ENCODE measurements around the gene RPL18A. TPM values are rescaled to one million over a fixed set of nuclear protein-coding genes. Genes with fewer than 3 reads are reported as not detected.

RPL18A gene
- 1,000 to 10,000 TPM; 1,284 to 1,308 TPM for total RNA-seq
- long read RNA-seq, donor 1, partial matches to known transcripts, result 1 of 3 reads
- long read RNA-seq, donor 1, other reads (novel, unspliced or antisense), result 1 of 3 reads
- long read RNA-seq, donor 2, transcript RPL18A-201 (5 exons, 665 nt), result major isoform, 293 of 312 reads
- long read RNA-seq, donor 2, transcript RPL18A-203 (4 exons, 1,084 nt), result minor isoform, 13 of 312 reads
- long read RNA-seq, donor 2, partial matches to known transcripts, result 2 of 312 reads
- long read RNA-seq, donor 2, other reads (novel, unspliced or antisense), result 3 of 312 reads

DNA sequence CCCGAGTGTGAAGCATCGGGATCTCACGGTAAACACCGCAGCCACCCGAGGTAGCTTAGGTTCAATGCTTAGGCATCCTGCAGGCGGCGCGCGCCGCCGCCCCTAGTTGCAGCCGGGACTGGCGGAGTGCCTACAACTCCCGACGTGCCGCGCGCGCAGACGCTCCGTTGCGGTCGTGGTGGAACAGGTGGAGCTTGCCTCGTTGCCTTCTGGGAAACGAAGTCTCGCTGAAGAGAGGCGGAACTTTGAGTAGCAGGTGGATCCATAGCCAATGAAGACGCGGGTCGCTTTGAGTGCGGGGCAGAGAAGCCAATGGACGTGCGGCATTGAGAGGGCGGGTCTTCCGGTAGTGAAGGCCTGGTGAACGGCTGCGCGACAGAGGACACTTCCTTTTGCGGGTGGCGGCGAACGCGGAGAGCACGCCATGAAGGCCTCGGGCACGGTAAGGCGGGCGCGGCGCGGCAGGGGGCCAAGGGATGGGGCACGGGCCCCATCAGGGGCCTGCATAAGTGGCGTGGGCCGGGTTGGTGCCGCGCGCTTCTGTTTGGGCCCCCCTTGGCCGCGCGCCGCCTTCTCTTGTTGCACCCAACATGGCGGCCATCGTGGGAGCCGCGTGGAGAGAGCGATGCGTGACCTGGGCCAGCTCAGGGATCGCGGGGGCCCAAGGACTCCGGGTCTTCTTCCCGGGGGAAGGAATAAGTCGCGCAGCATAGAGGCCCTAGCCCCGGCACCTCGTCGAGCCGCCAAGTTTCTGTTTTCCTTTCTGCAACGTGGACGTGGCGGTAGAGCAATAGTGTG is at the start of gene RPL18A:
TSS of gene RPL18A (plus strand) at position 378 of the 798 bp plus-strand sequence. CDS start at position 425, 47 bp downstream.
- intact Hi-C loops (cut with DNase I), result loop anchor here (5.0 to 10.0 kb wide), 4 partner anchors 65 to 138 kb away; partner anchors contain the start of gene B3GNT3 (in 1 of the 2)
- DNase-seq (ENCODE audit: low spot score), result peak; percentile 99

GRCh38 chr19:17811103-17811502 is 48.6 kb upstream of the RPL18A start:
- intact Hi-C loops (cut with DNase I), result no loop called here
- DNase-seq (ENCODE audit: low spot score), result no peak

GRCh38 chr19:17811681-17812080 is 48.0 kb upstream of the RPL18A start:
- DNase-seq (ENCODE audit: low spot score), result no peak
- intact Hi-C loops (cut with DNase I), result no loop called here

DNA sequence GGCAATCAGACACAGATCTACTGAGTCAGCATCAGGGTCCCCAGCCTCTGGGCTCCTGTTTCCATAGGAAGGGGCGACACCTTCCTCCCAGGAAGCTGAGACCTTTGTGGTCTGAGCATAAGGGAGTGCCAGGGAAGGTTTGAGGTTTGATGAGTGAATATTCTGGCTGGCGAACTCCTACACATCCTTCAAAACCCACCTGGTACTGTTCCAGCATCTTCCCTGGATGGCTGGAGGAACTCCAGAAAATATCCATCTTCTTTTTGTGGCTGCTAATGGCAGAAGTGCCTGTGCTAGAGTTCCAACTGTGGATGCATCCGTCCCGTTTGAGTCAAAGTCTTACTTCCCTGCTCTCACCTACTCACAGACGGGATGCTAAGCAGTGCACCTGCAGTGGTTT is 47.6 kb upstream of the RPL18A start:
- no peak for DNase-seq (ENCODE audit: low spot score)
- intact Hi-C loops (cut with DNase I), result no loop called here

DNA sequence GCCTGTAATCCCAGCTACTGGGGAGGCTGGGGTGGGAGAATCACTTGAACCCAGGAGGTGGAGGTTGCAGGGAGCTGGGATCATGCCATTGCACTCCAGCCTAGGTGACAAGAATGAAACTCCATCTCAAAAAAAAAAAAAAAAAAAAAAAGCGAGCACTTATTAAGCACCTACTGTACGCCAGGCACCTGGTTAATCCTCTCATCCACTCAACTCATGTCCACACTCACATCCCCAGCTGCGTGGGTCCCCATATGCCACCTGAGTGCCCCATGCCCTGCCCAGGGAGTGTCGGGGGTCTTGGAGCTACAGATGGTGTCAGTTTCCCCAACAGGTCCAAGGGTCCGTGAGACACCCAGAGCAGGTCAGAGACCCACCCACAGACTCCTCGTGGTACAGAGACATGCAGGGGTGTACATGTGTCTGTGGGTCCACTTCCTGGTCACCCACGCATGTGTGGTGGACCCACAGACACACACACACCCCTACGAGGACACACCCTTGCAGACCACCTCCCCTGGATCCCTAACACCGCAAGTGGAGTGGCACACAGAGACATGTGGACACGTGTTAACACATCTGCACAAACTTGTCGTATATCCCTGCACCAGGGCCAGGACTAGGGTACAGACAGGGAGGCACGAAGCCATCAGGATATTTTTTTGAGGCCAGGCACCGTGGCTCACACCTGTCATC is 41.9 kb upstream of the RPL18A start:
- intact Hi-C loops (cut with DNase I), result no loop called here
- no peak for DNase-seq (ENCODE audit: low spot score)

DNA sequence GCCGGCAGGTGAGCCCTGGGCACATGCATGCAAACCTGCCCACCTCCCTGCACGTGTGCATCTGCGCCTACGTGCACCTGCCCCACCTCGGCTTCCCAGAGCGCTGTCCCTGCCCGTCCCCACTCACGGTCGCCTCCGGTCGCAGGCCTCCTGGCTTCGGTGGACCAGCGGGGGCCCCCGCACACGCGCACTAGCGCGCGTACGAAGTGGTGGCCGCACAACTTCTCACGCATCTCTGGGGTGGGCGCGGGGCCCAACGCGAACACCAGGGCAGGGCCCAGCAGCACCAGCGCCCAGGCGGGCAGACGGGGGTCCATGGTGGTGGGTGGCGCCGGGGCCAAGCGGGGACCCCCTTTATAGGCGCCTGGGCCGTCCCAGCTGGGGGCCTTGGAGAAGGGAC is 38.5 kb upstream of the RPL18A start, which contains the start of gene INSL3:
TSS of gene INSL3 (minus strand) at position 330 of the 400 bp plus-strand sequence. CDS start at position 317, 13 bp downstream.
- no peak for DNase-seq (ENCODE audit: low spot score)
- intact Hi-C loops (cut with DNase I), result no loop called here

- intact Hi-C loops (cut with DNase I), result no loop called here
- no peak for DNase-seq (ENCODE audit: low spot score)
These were observed 35.4 kb upstream of the RPL18A start for GRCh38 chr19:17824339-17824738.

GRCh38 chr19:17826508-17827056 is 33.1 kb upstream of the RPL18A start:
- no peak for DNase-seq (ENCODE audit: low spot score)
- intact Hi-C loops (cut with DNase I), result no loop called here

- no peak for DNase-seq (ENCODE audit: low spot score)
These were observed 29.7 kb upstream of the RPL18A start for GRCh38 chr19:17829855-17830566.

GRCh38 chr19:17830567-17831418 is 28.9 kb upstream of the RPL18A start:
- DNase-seq (ENCODE audit: low spot score), result peak; percentile 87
- intact Hi-C loops (cut with DNase I), result no loop called here

More at GRCh38 chr19:17829855-17830566, 29.7 kb upstream of the RPL18A start:
- intact Hi-C loops (cut with DNase I), result no loop called here

- intact Hi-C loops (cut with DNase I), result no loop called here
- DNase-seq (ENCODE audit: low spot score), result no peak
These were observed 28.3 kb upstream of the RPL18A start for GRCh38 chr19:17831419-17831888.

GRCh38 chr19:17832443-17833208 is 27.1 kb upstream of the RPL18A start:
- DNase-seq (ENCODE audit: low spot score), result no peak

DNA sequence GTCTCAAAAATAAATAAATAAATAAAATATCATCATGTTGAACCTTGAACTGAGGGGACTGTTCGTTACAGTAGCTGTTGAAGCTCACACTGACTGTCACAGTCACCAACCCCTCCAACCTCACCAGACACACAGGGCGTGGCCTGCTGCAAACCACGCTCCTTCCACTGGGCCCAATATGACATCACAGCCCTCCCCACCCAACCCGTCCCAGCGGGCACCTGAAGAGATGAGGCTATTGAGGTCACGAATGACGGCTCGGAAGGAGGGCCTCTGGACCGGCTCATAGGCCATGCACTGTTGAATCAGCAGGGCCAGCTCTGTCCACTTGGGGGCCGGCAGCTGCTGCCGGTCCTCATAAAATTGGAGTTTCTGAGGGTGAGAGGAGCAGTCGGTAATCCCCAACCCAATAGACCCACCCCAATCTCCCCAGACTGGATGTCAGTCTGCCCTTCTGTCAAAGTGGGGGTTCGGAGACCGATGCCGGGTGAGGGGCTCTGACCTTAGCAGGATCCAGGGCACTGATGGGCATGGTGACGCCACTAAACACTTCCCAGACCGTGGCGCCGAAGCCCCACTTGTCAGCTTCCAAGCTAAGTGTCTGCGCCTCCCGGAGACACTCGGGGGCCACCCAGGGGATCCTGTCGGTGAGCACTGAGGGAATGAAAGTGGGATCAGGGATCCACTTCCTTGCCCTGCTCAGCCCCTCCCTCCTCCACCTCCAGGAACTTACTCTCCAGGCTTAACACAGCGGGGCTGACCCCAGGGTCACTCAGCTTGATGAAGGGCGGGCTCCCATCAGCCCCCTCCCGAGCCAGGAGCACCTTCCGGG is 25.1 kb upstream of the RPL18A start:
- intact Hi-C loops (cut with DNase I), result no loop called here
- no peak for DNase-seq (ENCODE audit: low spot score)

More at GRCh38 chr19:17832443-17833208, 27.1 kb upstream of the RPL18A start:
- intact Hi-C loops (cut with DNase I), result no loop called here

DNA sequence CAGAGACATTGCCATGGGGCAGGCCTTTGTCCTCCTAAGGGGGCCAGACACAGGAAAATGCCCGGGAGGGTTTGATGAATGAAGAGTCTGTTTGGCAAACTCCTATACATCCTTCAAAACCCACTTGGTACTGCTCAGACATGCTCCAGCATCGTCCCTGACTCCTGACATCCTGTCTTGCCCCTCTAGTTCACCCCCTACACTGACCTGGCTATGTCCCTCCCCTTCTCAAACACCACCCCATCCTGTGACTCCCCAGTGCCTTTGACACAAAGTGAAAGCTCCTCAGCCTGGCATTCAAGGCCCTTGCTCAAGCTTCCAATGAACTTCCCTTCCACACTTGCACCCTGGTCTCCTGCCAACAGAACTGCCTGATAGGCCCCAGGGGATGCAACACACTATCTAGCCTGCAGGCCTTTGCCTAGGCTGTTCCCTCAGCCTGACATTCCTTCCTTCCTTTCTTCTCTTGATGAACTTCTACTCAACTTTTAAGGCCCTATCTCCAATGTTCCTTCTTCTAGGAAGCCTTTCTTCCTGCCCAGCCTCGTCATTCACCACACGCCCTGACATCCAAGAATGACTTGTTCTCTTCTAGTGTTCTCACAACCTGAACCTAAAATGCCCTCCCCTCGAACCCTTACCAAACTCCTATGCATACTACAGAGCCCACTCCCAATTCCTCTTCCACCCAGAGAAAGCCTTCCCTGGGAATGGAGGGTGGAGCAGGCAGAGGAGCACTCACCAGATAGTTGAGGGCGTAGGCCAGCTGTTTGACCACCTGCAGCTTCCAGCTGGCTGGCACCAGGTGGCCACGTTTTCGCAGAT is 24.3 kb upstream of the RPL18A start:
- DNase-seq (ENCODE audit: low spot score), result no peak
- intact Hi-C loops (cut with DNase I), result no loop called here

GRCh38 chr19:17836530-17836929 is 23.2 kb upstream of the RPL18A start:
- no peak for DNase-seq (ENCODE audit: low spot score)
- intact Hi-C loops (cut with DNase I), result no loop called here

Measured in posterior vena cava (tissue), 2 donors.